NCI-H69 (cell line): Measurements from ENCODE around the gene IFNA14.
A peak's percentile ranks its signal among the peaks of the same experiment; 100 is the strongest.
"Not testable (repeated sequence)": the region's sequence is repeated elsewhere in the genome, so short reads cannot be mapped to it uniquely, and the experiment has no call there.

Experiments
- DNase-seq: peaks from one replicate; lab custom pipeline; 2025; lab: John Stamatoyannopoulos, UW

Gene IFNA14

DNA sequence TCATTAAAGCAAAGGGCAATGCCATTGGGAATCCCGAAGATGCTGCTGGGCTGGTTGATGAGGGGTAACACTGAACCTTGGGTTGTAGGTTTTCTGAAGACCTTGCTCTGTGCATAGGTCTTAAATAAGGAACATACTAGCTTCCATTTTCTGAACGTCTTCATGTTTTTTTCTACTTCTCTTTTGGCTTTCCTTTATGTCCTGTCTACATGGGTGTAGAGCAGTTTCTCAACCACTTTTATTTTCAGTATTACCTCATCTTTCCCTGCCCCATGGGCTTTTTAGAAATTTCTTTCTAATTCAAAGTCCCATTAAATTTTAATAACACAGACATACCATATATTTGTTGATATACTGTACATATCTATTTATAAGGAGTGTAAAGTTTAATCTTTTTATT is at the start of gene IFNA14:
Gene IFNA14, minus strand, starts transcription at position 95 of the 400 bp plus-strand sequence. Its CDS starts 70 bp downstream, at position 25.
- DNase-seq, result no peak

DNA sequence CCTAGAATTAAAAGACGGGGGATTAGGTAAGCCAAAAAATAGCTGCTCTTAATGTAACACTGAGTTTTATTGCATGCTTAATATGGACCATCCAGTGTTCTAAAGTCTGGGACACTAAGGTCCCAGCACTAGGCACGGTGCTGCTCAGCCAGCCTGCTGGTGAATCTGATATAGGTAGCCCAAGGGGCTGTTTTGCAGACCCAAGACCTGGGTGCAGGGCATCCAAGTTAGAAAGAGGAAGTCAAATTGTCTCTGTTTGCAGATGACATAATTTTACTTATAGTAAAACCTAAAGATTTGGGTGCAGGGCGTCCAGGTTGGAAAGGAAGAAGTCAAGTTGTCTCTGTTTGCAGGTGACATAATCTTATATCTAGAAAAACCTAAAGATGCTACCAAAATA is 47.5 kb upstream of the IFNA14 start:
- no peak for DNase-seq

DNA sequence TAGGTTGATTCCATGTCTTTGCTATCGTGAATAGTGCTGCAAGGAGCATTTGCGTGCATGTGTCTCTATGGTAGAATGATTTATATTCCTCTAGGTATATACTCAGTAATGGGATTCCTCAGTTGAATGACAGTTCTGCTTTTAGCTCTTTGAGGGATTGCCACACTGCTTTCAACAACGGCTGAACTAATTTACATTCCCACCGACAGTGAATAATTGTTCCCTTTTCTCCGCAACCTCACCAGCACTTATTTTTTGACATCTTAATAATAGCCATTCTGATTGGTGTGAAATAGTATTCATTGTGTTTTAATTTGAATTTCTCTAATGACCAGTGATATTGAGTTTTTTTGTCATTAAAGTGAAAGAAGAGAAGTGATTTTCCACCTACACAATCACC is 46.9 kb upstream of the IFNA14 start:
- DNase-seq, result no peak

DNA sequence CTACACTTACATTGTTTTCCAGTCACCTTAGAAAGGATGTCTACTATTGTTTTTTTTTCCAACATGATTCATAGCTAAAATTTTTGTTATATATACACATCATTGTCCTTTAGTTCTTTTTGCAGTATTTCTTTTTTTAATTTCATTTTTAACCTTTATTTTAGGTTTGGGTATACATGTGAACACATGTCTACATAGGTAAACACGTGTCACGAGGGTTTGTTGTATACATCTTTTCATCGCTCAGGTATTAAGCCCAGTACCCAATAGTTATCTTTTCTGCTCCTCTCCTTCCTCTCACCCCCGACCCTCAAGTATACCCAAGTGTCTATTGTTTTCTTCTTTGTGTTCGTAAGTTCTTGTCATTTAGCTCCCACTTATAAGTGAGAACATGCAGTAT is 46.3 kb upstream of the IFNA14 start:
- DNase-seq, result no peak

DNA sequence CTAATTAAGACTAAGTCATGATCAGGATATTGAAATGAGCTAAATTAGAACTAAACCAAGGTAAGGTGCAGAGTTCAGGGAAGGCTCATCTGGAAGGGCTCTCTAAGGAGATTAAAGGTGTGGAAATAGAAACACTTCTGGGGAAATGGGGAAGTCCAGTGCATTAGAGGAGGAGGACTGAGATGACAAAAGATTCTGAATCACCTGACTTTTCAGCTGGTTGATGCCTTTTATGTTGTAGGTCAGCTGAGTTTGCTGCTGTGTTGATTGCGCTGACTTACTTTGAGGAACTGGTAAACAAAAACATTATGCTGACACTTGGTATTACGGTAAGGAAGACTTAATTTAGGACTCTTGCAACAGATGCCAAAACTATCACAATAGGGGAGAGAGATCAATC is 41.5 kb upstream of the IFNA14 start:
- no peak for DNase-seq

DNA sequence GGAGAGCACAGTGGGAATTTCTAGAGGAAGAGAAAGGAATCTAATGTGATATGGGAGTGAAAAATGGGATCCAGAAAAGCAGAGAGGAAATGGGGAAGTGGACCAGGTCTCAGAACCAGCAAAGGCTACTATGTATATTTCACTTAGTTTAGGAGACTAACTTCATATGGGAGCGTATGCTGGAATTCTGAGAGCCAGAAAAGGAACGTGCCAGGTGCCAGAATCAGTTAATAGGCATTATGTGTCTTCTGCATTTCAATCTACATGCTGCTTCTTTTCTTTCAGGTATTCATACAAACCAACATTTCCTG is 28.5 kb upstream of the IFNA14 start:
- DNase-seq, result no peak

DNA sequence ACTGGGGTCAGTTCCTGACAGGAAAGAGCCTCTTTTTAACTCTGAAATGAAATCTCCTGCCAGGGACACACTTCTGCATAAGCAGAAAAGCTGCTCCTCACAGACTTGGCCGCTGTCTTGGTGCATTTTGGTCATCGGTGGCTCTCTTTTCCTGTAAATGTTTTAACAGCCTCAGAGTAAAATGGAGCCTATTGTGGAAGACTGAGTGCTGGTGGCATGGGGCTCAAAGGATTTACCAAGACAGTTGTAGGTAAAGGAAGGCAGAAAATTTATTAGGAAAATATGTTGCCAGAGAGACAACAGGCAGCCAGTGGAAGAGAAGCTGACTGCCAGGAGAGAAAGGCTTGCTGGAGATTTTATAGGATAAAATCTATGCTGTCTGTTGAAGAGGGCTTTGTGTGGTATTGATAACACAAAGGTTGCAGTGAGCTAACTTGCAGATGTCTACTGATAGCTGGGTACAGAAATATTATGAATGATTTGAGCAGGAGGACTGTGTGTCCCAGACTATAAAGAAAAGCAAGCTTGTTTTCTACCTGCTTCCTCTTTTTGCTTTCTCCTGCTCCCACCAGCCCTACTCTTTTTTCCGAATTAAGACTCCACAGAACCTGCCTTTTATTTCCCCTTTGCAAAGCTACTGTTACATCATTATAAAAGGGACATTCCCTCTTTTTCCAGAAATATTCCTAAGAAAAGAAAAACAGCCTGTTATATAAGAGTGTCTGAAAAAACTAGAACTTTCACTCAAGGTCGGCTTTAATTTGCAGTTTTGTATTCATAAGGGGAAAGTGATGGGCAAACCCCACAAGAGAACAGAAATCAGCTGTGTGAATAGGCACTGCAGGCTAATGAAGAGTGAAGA is 27.9 kb upstream of the IFNA14 start:
- no peak for DNase-seq

DNA sequence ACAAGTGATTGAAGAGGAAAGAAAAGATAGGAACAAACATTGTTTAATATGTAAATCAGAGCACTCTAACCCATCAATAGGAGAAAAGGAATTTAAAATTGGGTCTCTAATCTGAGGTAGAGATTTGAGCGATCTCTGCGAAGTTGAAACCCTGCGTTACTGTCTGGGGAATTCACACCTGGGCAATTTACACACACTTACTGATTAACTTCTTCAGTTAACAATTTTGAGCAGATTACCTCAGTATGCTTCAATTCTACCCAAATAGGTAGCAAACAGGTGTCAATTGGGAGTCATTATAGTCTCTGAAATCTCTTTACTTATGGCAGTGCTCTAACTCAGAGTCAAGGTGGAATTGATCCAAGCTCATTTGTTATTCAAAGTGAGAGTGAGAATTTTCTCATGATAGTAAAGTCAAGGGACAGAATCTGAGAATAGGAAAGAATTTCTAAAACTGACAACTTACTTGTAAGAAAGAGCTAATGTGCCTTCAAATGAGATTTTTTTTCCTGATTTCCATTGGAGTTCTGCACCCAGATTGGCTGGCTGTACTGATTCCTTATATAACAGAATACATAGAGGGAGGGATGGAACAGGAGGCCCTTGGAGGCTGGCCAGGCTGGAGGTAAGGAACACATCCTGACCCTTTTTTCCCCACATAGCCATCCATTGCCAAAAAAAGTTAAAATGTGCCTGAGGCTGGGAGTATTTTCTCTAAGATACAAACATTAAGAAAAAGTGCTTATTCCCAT is 27.1 kb upstream of the IFNA14 start:
- no peak for DNase-seq

DNA sequence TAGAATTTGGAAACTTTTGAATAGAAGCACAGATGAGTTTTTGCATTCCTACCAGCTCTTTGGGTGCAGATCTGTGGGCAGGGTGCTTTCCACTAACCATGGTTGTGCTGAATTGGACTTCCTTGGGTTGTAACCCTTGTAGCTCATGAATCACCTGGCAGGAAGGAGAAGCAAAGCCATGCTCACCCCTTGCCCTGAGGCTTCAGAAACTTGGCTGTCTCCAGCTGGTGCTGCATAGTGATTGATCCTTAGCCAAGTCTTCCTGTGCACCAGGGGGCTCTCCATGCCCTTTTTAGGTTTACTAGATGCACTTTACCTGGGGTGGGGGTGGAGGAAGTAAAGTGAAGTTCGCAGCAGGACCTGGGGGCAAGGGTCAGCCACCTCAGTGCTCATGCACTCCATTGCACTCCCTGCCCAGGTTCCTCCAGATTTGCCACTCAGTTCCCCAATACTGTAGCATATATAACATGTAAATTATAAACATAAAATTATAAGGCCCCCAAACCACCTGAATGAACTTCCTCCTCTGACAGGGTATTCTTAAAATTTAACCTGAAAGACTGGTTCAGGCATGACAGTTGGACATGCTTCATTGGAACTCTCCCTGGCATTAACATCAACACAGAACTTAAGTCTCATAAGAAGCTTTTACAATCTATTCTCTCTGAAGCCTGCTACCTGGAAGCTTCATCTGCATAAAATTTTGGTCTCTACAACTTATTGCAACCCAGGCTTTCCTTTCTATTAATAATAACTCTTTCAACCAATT is 25.8 kb upstream of the IFNA14 start:
- DNase-seq, result no peak

DNA sequence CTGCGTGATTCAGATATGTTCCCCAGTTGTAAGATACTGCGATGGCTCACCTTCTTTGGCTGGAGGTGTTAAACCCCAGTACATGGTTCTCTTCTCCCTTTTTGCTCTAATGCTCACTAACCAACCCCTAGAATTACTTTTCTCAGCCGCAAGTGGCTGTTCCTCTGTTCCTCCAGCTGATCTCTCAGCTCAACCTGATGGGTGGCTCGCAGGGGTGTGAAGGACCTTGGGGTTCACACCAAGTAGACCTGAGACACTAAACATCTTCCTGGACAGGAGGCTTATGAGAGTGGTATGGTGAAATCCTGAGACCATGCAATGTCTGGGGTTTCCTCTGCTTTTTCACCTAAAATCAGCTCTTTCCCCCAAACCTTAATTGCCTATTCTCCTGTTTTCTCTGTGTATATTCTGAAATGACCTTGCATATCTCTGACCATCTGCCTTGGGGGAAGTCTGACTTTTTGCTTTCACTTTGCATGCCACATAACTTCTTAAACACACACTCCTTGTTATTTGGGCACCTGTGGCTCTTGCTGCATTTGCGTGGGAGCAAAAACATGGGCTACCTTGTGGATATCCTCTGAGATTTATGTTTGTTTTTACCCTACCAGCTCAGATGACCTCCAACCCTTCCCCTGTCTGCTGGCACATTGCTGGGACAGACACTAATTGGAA is 15.9 kb upstream of the IFNA14 start:
- DNase-seq, result no peak

DNA sequence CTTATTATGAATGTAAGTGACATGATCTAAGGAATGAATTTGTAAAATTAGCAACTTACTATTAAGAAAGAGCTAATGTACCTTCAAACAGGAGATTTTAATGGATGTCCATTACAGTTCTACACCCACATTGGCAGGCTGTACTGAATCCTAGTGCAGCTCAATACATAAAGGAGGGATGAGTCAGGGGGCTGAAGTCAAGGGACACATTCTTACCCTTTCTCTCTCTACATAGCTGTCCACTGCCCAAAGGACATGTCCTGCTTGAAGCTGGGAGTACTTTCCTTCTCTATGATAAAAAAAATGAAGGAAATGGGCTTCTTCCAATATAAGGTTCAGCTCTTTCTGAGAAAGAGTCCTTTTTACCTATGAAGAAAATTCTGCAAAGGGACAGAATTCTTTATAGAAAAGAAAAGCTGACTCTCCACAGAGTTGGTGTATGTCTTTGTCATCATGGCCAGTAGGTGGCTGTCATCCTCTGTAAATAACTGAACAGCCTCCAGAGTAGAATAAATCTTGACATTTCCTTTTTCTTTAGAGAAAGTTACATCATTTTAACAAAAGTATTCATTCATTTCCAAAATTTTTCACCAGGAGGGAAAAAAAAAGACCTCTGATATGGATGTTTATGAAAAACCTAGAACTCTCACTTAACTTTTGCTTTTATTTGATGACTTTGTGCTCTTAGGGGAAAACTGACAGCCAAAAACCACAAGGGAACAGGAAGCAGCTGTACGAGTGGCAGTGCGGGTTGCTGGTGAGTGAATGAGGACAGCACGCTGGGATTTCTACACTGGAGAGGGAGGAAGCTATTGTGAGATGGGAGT is 13.1 kb upstream of the IFNA14 start:
- DNase-seq, result peak; percentile 47

DNA sequence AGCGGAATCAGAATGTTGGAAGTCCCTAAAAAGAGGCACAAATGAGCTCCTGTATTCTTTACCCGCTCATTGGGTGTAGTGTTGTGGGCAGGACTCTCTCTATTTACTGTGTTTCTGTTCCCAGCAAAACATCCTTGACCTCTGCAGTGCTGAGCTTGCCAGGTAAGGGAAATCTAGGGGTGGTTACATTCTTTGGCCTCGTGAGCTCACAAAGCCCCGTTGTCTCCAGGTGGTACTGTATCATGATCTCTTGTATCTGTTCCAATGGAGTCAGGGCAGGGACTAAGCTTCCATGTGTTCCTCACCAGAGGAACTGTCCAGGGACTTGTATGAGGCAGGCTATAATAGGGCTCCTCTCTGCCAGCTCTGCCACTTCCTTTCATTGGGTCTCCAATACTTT is 11.8 kb upstream of the IFNA14 start:
- no peak for DNase-seq

DNA sequence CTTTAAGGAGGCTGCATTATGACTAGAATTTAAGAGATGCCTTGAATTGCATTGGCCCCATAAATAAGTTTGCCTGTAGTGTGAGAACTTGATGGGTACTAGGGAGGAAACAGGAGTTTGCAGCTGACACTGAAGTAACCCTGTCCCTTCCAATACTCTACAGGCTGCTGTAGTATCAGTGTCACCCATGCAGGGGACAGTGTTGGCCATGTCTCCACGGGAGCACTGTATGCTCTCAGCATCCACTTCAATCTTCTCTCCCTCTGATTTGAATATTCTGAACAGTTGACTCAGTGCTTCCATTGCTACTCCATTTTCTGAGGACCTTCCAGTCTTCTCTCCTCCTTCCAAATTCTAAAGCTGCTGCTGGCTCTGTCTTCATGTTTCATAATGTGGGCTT is 11.4 kb upstream of the IFNA14 start:
- peak; percentile 23 for DNase-seq

DNA sequence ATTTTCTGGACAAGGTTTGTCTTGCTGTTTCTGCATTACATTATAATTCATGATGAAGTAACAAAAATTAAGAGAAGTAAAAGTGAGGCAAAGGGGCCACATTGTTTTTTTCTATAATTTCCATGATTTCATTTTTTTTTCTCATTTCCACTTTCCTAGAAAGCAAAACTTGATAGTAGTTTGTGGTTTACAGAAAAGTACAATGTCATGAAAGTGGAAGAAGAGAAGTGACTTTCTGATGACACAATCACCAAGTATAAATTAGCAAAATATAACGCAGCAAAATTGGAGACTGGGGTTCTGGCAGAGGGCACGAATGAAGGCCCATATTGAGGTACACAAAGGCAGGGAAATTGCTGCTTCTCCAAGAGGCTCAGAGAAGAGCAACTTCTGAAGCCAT is 5.0 kb upstream of the IFNA14 start:
- no peak for DNase-seq

DNA sequence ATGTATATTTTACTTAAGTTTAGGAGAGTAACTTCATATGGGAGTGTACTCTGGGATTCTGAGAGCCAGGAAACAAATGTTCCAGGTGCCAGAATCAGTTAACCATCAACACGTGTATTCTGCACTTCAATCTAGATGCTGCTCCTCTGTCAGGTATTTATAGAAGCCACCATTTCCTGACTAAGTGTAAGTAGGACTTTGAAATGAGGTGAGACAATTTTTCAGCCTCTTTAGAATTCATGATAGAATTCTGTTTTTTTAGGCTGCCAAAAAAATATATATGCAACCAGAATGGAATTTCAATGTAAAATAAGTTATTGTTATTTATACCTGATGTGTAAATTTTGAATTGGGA is 3.5 kb downstream of the IFNA14 start:
- DNase-seq, result not testable (repeated sequence)

DNA sequence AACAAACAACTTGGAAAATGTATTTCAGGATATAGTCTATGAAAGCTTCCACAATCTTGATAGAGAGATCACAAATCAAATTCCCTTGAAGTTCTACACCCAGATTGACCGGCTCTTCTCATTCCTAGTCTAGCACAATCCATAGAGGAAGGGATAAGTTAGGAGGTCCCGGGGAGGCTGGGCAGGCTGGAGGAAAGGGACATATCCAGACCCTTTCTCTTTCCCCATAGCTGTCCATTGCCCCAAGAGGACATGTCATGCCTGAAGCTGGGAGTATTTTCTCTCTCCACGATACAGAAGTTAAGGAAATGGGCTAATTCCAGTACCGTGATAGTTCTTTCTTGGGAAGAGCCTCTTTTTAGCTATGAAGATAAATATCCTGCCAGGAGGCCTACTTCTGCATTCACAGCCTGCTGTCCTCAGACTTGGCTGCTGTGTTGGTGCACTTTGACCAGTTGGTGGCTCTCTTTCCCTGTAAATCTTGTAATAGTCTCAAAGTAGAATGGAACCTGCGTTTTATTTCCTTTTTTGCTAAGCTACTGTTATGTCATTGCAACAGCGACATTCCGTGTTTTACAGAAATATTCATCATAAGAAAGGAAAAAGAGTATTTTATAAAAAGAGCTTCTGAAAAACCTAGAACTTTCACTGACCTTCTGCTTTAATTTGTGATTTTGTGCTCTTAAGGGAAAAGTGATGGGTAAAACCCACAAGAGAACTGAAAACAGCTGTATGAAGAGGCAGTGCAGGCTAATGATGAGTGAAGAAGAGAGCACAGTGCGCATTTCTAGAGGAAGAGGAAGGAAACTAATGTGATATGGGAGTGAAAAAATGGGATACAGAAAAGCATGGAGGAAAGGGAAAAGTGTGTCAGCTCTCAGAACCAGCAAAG is 4.1 kb downstream of the IFNA14 start:
- peak; percentile 62 for DNase-seq

DNA sequence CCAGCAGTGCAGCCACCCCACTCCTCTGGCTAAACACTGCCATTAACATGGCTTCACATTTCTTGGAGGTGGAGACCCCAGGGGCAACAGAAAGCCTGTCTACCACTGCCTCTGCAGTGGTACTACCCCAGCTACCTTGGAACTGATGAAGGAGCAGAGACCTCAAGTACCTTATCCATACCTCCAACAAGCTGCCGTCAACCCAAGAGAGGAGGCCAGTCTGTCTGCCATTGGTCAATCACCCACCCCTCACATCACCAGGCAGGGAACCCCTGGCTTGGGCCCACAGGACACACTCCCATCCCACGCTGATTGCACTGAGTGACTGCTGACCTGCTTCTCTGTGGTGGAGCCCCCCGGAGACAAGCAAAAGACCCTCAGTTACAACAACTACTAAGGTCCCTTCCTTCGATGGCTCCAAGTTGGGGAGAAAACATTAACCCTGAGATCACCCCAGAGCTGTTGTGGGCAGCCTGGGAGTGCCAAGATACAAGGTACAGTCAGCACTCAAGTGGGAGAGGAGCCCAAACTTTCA is 5.6 kb downstream of the IFNA14 start:
- no peak for DNase-seq

DNA sequence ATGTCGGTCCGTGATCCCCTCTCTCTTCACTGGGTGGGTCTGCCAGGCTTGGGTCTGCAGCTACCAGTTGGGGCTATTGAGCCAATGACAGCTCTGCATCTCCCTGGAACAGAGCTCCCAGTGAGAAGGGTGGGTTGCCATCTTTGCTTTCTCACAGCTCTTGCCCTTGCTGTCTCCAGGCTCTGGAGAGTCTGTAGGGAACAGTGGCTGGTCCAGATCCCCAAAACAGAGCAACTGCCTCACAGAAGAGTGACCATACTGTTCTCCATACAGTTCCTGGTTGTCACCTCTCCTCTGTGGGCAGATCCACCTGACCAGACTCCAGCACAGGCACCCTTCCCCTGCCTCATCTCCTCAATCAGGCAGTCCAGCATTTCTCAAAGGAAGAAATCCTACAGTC is 6.5 kb downstream of the IFNA14 start:
- DNase-seq, result no peak

DNA sequence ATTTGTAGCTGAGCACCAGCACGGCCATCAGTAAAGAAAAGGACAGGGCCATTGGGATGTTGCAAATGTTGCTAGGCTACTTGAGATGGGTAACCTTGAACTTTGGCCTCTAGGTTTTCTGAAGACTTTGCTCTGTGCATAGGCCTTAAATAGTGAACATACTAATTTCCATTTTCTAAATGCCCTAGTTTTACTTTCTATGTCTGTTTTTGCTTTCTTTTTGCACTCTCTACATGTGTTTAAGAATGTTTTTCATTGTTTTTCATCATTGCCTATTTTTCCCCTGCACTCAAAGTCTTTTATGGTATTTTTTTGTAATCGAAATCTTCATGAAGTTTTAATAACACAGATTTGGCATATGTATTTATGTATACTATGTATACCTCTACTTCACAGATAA is 11.7 kb downstream of the IFNA14 start, which contains the start of gene IFNA17:
Gene IFNA17, minus strand, starts transcription at position 101 of the 400 bp plus-strand sequence. Its CDS starts 49 bp downstream, at position 52.
- DNase-seq, result no peak

DNA sequence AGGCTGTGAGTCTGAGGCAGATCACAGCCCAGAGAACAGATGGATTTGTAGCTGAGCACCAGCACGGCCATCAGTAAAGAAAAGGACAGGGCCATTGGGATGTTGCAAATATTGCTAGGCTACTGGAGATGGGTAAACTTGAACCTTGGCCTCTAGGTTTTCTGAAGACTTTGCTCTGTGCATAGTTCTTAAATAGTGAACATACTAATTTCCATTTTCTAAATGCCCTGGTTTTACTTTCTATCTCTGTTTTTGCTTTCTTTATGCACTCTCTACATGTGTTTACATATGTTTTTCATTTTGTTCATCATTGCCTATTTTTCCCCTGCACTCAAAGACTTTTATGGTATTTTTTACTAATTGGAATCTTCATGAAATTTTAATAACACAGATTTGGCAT is 22.6 kb downstream of the IFNA14 start, which contains the start of gene IFNA16:
Gene IFNA16, minus strand, starts transcription at position 101 of the 400 bp plus-strand sequence. Its CDS starts 6 bp downstream, at position 95.
- DNase-seq, result not testable (repeated sequence)
